ENCODE data around the gene TPD52L1. TPM values are rescaled to one million over a fixed set of nuclear protein-coding genes. Genes with fewer than 3 reads are reported as not detected.
"Not testable (repeated sequence)": the region's sequence is repeated elsewhere in the genome, so short reads cannot be mapped to it uniquely, and the experiment has no call there.

The TPD52L1 gene
- total and polyA plus RNA-seq, 10 of the 15 experiments (the other 5 are each of a cell fraction or from before 2014, with no cell fraction given): 0.03 to 2.6 (median 0.16) TPM; not detected in 3

- no peaks in the 10 kb centered on the region for H3K9me3 ChIP-seq (replicated peaks; ENCODE audit: control insufficient read depth, insufficient read depth, low read length)
- no peaks in the 10 kb centered on the region; a peak in 1 of 4 replicates for H3K27me3 ChIP-seq (replicated peaks in 1 of 2; ENCODE audit: control insufficient read depth in 2 of 2, insufficient read depth in 2 of 2, low read length in 1 of 2)
- no peak overlapping the region for H3K9ac ChIP-seq (ENCODE audit: control insufficient read depth, insufficient read depth, low read length)
- TF ChIP-seq RB1 (IDR thresholded peaks at IDR 0.05; ENCODE audit: borderline replicate concordance) (no peak), NRF1 (conservative IDR thresholded peaks at IDR 0.05; ENCODE audit: low read depth, low read length) (no peak), EGR1 (IDR thresholded peaks at IDR 0.05; ENCODE audit: borderline replicate concordance in 1 of 2, low read depth in 2 of 2, low read length in 2 of 2) (no peak)
- TF ChIP-seq, protein P1, sequence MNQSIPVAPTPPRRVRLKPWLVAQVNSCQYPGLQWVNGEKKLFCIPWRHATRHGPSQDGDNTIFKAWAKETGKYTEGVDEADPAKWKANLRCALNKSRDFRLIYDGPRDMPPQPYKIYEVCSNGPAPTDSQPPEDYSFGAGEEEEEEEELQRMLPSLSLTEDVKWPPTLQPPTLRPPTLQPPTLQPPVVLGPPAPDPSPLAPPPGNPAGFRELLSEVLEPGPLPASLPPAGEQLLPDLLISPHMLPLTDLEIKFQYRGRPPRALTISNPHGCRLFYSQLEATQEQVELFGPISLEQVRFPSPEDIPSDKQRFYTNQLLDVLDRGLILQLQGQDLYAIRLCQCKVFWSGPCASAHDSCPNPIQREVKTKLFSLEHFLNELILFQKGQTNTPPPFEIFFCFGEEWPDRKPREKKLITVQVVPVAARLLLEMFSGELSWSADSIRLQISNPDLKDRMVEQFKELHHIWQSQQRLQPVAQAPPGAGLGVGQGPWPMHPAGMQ (IDR thresholded peaks at IDR 0.05; ENCODE audit: borderline replicate concordance): no peak
- ChIA-PET RAD21 (ENCODE audit: unreplicated experiment) (no interaction called here), CTCF (interaction anchor here (5.7 kb wide), 1 partner anchor 10 kb away, joined by 26 read pairs; no protein-coding TSS in a partner anchor), SMC1A (ENCODE audit: uncharacterized antibody, unreplicated experiment) (interaction anchor here (1.2 to 1.9 kb wide), 2 partner anchors 10 to 253 kb away, joined by 4 to 6 read pairs; no protein-coding TSS in a partner anchor), POLR2A (no interaction called here)
- no peak for ATAC-seq
- in situ Hi-C loops (cut with MboI) (no loop called here), intact Hi-C loops (cut with micrococcal nuclease; ENCODE audit: unreplicated experiment) (no loop called here)
- no TSS peak for BruUV-seq (replicated peaks)
- no peak overlapping the region for H2AFZ ChIP-seq (ENCODE audit: control insufficient read depth, low read depth, low read length)
- no peak for DNase-seq (ENCODE audit: low read depth, low spot score)
- no peaks in the 10 kb centered on the region for H3K4me1 ChIP-seq (ENCODE audit: control insufficient read depth, insufficient read depth, low read length)
- no peaks in the 10 kb centered on the region for H3K36me3 ChIP-seq (ENCODE audit: control insufficient read depth in 2 of 2, insufficient read depth in 2 of 2, low read length in 1 of 2)
- no peaks in the 10 kb centered on the region for H4K20me1 ChIP-seq (ENCODE audit: control insufficient read depth, insufficient read depth)
- H3K27ac ChIP-seq (ENCODE audit: control insufficient read depth, insufficient read depth): no peak overlapping the region
- H3K4me3 ChIP-seq: no peak overlapping the region
- no peaks in the 10 kb centered on the region for H3K79me2 ChIP-seq (ENCODE audit: control insufficient read depth, insufficient read depth, low read length)
- no peak overlapping the region for H3K4me2 ChIP-seq (ENCODE audit: control insufficient read depth, insufficient read depth)
- no peak for FAIRE-seq
- WGBS (ENCODE audit: insufficient coverage, insufficient replicate concordance, low lambda C conversion rate, missing lambda C conversion rate): 29% methylated on average over 6 of the region's 6 CpGs
Observed at GRCh38 chr6:125124049-125124669, 29.4 kb upstream of the TPD52L1 start.

GRCh38 chr6:125125856-125126255, 27.7 kb upstream of the TPD52L1 start:
- H3K27ac ChIP-seq (ENCODE audit: control insufficient read depth, insufficient read depth); BruUV-seq (replicated peaks); H3K9ac ChIP-seq (ENCODE audit: control insufficient read depth, insufficient read depth, low read length); H3K27me3 ChIP-seq (replicated peaks in 1 of 2; ENCODE audit: control insufficient read depth in 2 of 2, insufficient read depth in 2 of 2, low read length in 1 of 2); H2AFZ ChIP-seq (ENCODE audit: control insufficient read depth, low read depth, low read length); DNase-seq (ENCODE audit: low read depth, low spot score); H3K4me2 ChIP-seq (ENCODE audit: control insufficient read depth, insufficient read depth); H3K4me3 ChIP-seq; RAD21 ChIA-PET (ENCODE audit: unreplicated experiment); H3K79me2 ChIP-seq (ENCODE audit: control insufficient read depth, insufficient read depth, low read length); POLR2A ChIA-PET; FAIRE-seq; H4K20me1 ChIP-seq (ENCODE audit: control insufficient read depth, insufficient read depth); SMC1A ChIA-PET (ENCODE audit: uncharacterized antibody, unreplicated experiment); H3K4me1 ChIP-seq (ENCODE audit: control insufficient read depth, insufficient read depth, low read length); ATAC-seq; H3K36me3 ChIP-seq (ENCODE audit: control insufficient read depth in 2 of 2, insufficient read depth in 2 of 2, low read length in 1 of 2); intact Hi-C loops (cut with micrococcal nuclease; ENCODE audit: unreplicated experiment); H3K9me3 ChIP-seq (replicated peaks; ENCODE audit: control insufficient read depth, insufficient read depth, low read length); in situ Hi-C loops (cut with MboI): not testable (repeated sequence)
- 81% methylated on average over 22 of the region's 23 CpGs for WGBS (ENCODE audit: insufficient coverage, insufficient replicate concordance, low lambda C conversion rate, missing lambda C conversion rate)
- CTCF ChIA-PET: interaction anchor here (5.7 kb wide), 1 partner anchor 12 kb away, joined by 26 read pairs; no protein-coding TSS in a partner anchor

Data from GM12878 (cell line).